ENCODE data around the gene LDLRAP1. TPM values are rescaled to one million over a fixed set of nuclear protein-coding genes. Genes with fewer than 3 reads are reported as not detected.

Gene LDLRAP1
- total and polyA plus RNA-seq, 4 donors = 5.2 to 17.8 (median 13.3) TPM

DNA sequence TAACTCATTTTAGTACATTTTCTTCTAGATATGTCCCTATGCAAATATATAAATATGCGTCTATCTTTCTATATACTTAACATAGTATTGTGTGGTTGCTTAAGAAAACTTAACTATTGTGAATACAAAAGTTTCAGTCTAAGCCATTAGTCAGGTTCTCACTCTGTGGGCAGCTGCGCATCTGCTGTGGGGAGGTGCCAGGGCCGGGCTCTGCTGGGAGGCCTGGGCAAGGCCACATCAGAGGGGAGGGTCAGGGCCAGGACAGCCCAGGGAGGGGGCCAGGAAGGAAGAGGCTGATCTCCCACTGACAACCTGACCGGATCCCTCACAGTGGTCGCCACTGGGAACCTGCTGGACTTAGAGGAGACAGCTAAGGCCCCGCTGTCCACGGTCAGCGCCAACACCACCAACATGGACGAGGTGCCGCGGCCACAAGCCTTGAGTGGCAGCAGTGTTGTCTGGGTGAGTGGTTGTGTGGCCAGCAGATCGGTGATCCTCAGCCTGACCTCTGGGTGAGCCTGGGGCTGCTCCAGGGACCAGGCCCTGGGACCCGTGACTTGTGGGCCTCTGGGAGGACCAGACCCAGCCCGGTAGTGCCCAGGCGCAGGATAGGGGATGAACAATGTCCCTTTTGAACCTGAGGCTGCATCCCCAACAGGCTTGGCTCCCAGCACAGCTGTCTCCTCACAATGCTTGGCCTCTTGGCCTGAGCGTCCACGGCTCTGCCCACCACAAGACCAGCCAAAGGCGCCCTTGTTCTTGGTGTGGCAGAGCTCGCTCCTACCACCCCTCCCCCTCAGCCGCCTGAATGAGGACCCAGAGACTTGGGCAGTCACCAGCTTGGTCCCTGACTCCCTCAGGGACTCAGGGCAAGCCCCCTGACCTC lies 20.2 kb downstream of the LDLRAP1 start:
- Histone ChIP-seq H3K27ac (ENCODE audit: low read depth in 1 of 2, low read length in 2 of 2) (no peak overlapping the region), H3K9ac (ENCODE audit: low read depth in 1 of 2, low read length in 2 of 2) (no peak overlapping the region), H3K9me3 (ENCODE audit: control insufficient read depth in 4 of 4, low read length in 3 of 4) (no peaks in the 10 kb centered on the region), H3K4me1 (ENCODE audit: control insufficient read depth in 4 of 4, insufficient read depth in 4 of 4, low read length in 3 of 4) (peaks cover 2 to 32% (median 22%) of the 10 kb centered on the region in 4 donors), H3K36me3 (ENCODE audit: control insufficient read depth in 4 of 4, insufficient read depth in 3 of 4, low read depth in 1 of 4, low read length in 3 of 4) (peaks cover 0 to 33% (median 5%) of the 10 kb centered on the region in 4 donors), H3K27me3 (ENCODE audit: control insufficient read depth in 4 of 4, insufficient read depth in 4 of 4, low read length in 3 of 4) (no peaks in the 10 kb centered on the region), H3K4me3 (ENCODE audit: low read depth in 1 of 3, low read length in 3 of 3) (no peak overlapping the region)
- TF ChIP-seq FOXA1 (IDR thresholded peaks at IDR 0.05) = no peak
- no peak for TF ChIP-seq NR2F2 (IDR thresholded peaks at IDR 0.05)
- TF ChIP-seq, protein P1, sequence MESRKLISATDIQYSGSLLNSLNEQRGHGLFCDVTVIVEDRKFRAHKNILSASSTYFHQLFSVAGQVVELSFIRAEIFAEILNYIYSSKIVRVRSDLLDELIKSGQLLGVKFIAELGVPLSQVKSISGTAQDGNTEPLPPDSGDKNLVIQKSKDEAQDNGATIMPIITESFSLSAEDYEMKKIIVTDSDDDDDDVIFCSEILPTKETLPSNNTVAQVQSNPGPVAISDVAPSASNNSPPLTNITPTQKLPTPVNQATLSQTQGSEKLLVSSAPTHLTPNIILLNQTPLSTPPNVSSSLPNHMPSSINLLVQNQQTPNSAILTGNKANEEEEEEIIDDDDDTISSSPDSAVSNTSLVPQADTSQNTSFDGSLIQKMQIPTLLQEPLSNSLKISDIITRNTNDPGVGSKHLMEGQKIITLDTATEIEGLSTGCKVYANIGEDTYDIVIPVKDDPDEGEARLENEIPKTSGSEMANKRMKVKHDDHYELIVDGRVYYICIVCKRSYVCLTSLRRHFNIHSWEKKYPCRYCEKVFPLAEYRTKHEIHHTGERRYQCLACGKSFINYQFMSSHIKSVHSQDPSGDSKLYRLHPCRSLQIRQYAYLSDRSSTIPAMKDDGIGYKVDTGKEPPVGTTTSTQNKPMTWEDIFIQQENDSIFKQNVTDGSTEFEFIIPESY (IDR thresholded peaks at IDR 0.05) = no peak
- no peak for TF ChIP-seq HNF4A (conservative IDR thresholded peaks at IDR 0.05)
- TF ChIP-seq RXRA (IDR thresholded peaks at IDR 0.05) = no peak
- DNase-seq (ENCODE audit: low spot score) = no peak
- 96% methylated on average over 20 of the region's 20 CpGs for WGBS

- Histone ChIP-seq H3K4me3 (ENCODE audit: low read depth in 1 of 3, low read length in 3 of 3) (no peak overlapping the region), H3K9me3 (ENCODE audit: control insufficient read depth in 4 of 4, low read length in 3 of 4) (no peaks in the 10 kb centered on the region), H3K9ac (ENCODE audit: low read depth in 1 of 2, low read length in 2 of 2) (no peak overlapping the region), H3K4me1 (ENCODE audit: control insufficient read depth in 4 of 4, insufficient read depth in 4 of 4, low read length in 3 of 4) (peaks cover 2 to 32% (median 22%) of the 10 kb centered on the region in 4 donors), H3K27ac (ENCODE audit: low read depth in 1 of 2, low read length in 2 of 2) (no peak overlapping the region), H3K27me3 (ENCODE audit: control insufficient read depth in 4 of 4, insufficient read depth in 4 of 4, low read length in 3 of 4) (no peaks in the 10 kb centered on the region), H3K36me3 (ENCODE audit: control insufficient read depth in 4 of 4, insufficient read depth in 3 of 4, low read depth in 1 of 4, low read length in 3 of 4) (peaks cover 0 to 23% (median 4%) of the 10 kb centered on the region in 4 donors)
- TF ChIP-seq EGR1 (IDR thresholded peaks at IDR 0.05; ENCODE audit: low read depth in 2 of 2) (no peak), JUND (IDR thresholded peaks at IDR 0.05) (no peak), GABPA (IDR thresholded peaks at IDR 0.05 in 1 of 2, conservative IDR thresholded peaks at IDR 0.05 in 1 of 2) (no peak), FOXA2 (IDR thresholded peaks at IDR 0.05) (no peak), YY1 (IDR thresholded peaks at IDR 0.05) (no peak), ATF3 (IDR thresholded peaks at IDR 0.05) (no peak), HNF4G (IDR thresholded peaks at IDR 0.05) (no peak), FOXA1 (IDR thresholded peaks at IDR 0.05) (no peak), RXRA (IDR thresholded peaks at IDR 0.05) (no peak), NR2F2 (IDR thresholded peaks at IDR 0.05) (no peak), RAD21 (IDR thresholded peaks at IDR 0.05) (no peak), SP1 (IDR thresholded peaks at IDR 0.05) (no peak), HNF4A (conservative IDR thresholded peaks at IDR 0.05) (no peak)
- TF ChIP-seq, protein P2, sequence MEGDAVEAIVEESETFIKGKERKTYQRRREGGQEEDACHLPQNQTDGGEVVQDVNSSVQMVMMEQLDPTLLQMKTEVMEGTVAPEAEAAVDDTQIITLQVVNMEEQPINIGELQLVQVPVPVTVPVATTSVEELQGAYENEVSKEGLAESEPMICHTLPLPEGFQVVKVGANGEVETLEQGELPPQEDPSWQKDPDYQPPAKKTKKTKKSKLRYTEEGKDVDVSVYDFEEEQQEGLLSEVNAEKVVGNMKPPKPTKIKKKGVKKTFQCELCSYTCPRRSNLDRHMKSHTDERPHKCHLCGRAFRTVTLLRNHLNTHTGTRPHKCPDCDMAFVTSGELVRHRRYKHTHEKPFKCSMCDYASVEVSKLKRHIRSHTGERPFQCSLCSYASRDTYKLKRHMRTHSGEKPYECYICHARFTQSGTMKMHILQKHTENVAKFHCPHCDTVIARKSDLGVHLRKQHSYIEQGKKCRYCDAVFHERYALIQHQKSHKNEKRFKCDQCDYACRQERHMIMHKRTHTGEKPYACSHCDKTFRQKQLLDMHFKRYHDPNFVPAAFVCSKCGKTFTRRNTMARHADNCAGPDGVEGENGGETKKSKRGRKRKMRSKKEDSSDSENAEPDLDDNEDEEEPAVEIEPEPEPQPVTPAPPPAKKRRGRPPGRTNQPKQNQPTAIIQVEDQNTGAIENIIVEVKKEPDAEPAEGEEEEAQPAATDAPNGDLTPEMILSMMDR (IDR thresholded peaks at IDR 0.05; ENCODE audit: low read depth, low read length, missing input control) = no peak
- TF ChIP-seq, protein P3, sequence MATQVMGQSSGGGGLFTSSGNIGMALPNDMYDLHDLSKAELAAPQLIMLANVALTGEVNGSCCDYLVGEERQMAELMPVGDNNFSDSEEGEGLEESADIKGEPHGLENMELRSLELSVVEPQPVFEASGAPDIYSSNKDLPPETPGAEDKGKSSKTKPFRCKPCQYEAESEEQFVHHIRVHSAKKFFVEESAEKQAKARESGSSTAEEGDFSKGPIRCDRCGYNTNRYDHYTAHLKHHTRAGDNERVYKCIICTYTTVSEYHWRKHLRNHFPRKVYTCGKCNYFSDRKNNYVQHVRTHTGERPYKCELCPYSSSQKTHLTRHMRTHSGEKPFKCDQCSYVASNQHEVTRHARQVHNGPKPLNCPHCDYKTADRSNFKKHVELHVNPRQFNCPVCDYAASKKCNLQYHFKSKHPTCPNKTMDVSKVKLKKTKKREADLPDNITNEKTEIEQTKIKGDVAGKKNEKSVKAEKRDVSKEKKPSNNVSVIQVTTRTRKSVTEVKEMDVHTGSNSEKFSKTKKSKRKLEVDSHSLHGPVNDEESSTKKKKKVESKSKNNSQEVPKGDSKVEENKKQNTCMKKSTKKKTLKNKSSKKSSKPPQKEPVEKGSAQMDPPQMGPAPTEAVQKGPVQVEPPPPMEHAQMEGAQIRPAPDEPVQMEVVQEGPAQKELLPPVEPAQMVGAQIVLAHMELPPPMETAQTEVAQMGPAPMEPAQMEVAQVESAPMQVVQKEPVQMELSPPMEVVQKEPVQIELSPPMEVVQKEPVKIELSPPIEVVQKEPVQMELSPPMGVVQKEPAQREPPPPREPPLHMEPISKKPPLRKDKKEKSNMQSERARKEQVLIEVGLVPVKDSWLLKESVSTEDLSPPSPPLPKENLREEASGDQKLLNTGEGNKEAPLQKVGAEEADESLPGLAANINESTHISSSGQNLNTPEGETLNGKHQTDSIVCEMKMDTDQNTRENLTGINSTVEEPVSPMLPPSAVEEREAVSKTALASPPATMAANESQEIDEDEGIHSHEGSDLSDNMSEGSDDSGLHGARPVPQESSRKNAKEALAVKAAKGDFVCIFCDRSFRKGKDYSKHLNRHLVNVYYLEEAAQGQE (IDR thresholded peaks at IDR 0.05) = no peak
- TF ChIP-seq, protein P1 (IDR thresholded peaks at IDR 0.05) = no peak
- TF ChIP-seq, protein P4, sequence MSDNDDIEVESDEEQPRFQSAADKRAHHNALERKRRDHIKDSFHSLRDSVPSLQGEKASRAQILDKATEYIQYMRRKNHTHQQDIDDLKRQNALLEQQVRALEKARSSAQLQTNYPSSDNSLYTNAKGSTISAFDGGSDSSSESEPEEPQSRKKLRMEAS (IDR thresholded peaks at IDR 0.05) = no peak
- no peak for DNase-seq (ENCODE audit: low spot score)
- 89% methylated on average over 14 of the region's 14 CpGs for WGBS
These were observed 21.6 kb downstream of the LDLRAP1 start for GRCh38 chr1:25564777-25565574.

All from liver (tissue), 9 donors.